GM18951 (cell line): ENCODE data around the gene GGCT.

ENCODE experiments used
- POLR2A ChIP-seq: IDR thresholded peaks from 4 replicates; pipeline ENCODE4 v1.6.1; 2011; ENCODE audit warnings: mild to moderate bottlenecking; ENCODE audit not compliant: insufficient read length, insufficient read depth; ENCODE audit errors: extremely low read depth
- in situ Hi-C: fragments of 300-500 bp; cut with MboI; formaldehyde crosslinking; loops from one replicate; pipeline ENCODE4 v1.12.0; 2022; ENCODE audit warnings: low sequenced_read_pairs, mixed read lengths, inconsistent platforms; ENCODE audit not compliant: unreplicated experiment

GGCT gene

DNA sequence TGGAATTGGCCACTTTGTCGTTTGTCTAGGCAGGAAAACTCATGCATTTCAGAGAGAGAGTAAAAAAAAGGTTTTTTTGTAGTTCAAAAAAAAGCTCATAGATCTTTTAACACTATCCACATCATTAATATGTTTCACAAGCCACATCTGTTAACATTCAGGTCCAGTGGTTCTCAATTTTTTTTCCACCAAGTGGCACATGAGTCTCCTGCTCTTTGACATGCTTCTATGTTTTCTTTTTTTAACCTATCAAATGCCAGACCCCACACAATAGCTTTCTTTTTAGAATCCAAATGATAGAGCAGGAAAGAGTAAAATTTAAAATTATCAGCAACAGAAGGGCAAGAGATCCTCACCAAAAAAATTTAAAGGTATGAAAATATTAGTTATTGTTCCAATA, 46.3 kb downstream of the GGCT start:
- in situ Hi-C loops: no loop called here
- no peak for TF ChIP-seq POLR2A

DNA sequence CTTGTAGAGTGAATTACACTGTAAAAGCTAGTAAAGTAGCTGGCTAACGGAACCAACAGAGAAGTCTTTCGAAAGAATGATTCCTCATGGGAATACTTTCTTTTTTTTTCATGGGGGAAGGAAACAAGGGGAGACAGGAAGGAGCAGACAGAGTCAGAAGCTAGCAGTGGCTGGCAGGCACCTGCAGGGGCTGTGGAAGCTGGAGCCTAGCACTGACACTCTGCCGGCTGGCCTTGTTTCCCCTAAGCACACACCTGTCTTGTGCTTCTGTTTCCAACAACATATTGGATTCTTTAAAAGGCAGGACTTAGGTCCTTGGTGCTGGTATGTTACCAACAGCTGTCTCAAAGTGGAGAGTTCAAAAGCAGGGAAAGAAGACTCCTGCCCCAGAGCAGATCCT, 50.7 kb downstream of the GGCT start:
- in situ Hi-C loops: no loop called here
- TF ChIP-seq POLR2A: no peak

DNA sequence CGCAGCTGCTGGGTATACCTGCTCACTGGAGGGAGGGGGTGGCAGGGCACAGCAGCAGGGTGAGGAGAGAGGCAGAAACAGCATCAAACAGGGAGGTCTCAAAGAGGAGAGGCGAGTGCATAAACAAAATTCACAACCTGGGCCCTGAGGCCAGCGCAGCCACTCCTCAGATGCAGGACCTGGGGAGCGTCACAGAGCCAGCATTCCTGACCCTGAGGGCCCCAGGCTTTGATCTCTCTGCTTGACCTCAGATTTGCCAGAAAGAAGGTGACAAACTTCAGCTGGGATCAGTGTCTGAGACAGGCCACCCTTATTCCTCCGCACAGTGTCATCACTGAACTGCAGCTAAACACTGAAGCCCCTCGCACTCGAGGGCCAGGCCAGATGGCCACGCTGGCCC, 51.6 kb downstream of the GGCT start:
- in situ Hi-C loops: no loop called here
- TF ChIP-seq POLR2A: no peak

DNA sequence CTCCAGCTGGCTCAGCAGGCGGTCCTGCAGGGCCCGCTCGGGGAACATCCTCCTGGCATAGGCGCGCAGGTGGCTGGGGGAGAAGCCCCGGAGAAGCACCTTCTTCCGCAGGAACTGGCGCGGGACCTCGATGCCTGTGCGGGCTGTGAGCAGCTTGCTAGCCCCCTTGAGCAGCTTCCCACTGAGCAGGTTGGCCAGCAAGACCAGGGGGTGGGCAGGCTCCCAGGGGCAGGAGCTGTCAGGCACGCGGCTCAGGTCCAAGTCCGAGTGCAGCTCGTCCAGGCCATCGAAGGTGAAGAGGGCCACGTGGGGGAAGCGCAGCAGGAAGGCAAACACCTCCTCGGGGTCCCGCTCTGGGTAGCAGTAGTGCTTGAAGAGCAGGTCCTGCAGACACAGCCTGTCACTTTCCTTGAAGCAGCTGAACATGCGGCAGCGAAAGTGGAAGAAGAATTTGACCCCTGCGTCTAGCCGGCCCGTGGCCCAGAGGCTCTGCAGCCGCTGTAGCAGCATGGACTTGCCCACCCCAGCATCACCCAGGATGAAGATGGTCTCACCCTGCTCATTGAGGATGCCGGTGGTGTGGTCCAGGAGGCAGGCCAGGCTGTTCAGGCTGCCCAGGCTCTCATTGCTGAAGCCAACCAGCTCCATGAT, 52.2 kb downstream of the GGCT start:
- TF ChIP-seq POLR2A: no peak
- in situ Hi-C loops: no loop called here

DNA sequence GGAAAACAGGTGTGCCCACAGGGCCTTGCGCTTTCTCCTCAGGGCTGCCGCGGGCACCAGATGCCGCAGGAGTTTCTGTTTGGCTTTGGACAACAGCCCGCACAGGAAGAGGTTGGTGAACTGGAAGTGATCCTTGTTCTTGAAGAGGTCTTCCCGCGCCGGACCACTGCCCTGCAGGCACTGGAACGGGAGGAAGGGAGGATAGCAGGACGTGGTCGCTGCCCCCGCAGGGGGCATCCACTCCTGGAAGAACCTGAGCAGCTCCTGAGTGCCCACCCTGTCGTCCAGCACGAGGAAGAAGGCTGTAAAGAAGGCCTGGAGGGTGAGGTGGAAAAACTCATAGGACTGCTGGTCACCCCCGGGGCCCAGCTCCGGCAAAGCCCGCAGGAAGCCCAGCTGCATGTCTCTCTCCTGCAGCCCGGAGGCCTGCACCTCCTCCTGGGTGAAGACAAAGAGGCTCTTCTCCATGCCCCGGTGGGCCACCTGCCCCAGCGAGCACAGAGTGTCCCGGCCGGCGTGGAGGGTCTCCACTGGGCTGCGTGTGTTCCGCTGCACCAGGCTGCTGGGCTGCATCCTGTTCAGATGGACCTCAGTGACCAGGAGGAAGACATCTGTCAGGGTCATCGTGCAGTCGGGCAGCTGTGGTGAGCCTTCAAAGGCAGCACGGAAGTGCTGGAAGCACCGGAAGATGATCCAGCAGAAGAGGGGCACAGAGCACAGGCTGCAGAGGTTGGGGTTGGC, 52.9 kb downstream of the GGCT start:
- in situ Hi-C loops: no loop called here
- no peak for TF ChIP-seq POLR2A

DNA sequence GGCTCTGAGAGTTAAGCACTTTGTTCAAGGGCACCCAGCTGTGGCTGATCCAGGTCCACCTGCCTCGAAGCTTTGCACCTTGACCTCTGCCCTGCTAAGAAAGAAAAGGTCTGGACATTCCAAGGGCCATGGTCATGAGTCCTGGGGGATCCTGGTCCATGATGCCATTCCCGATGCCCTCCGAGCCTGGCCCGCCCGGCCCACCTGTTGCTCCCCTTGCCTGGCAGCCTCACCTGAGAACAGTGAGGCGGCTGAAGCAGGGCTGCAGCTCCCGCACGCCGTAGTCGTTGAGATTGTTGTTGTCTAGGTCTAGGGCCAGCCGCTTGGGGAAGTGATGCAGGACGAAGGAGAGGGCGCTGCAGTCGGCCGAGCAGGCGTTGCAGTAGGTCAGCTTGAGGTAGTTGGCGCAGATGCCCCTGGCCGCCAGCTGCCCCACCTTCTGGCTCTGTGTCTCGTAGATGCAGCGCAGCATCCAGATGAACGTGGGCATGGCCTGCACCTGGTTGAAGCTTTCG, 53.6 kb downstream of the GGCT start:
- in situ Hi-C loops: no loop called here
- TF ChIP-seq POLR2A: no peak

DNA sequence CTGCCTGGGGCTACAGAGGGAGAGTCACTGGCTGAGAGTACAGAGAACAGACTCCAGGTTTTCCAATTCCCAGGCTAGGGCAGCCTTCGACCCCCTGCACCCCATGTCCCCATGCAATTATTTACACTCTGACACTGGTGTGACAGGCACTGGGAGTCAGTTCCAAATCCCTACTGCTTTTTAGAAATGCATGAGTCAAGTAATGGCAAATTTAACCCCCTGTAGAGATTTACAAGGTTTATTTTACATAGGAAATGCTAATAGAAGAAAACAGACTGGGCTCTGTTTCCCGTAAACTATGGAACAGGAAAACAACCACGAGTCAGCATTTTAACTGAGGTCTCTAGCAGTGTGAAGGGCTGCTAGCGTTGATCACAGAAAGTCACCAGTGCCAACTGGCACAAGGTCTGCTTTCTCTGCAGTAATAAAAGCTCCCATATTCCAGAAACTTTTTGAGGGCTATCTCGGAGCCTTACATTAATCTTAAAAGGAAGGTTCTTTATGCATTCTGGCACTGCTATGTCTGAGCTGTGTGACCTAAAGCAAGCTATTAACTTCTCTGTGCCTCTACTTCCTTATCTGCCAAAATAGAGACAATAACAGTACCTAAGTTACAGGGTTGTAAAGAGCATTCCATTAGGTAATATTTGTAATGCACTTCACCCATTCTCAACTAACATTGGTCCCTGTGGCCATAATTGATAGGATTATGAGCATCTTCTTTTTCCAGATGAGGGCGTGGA, 54.2 kb downstream of the GGCT start:
- TF ChIP-seq POLR2A: no peak
- in situ Hi-C loops: no loop called here

DNA sequence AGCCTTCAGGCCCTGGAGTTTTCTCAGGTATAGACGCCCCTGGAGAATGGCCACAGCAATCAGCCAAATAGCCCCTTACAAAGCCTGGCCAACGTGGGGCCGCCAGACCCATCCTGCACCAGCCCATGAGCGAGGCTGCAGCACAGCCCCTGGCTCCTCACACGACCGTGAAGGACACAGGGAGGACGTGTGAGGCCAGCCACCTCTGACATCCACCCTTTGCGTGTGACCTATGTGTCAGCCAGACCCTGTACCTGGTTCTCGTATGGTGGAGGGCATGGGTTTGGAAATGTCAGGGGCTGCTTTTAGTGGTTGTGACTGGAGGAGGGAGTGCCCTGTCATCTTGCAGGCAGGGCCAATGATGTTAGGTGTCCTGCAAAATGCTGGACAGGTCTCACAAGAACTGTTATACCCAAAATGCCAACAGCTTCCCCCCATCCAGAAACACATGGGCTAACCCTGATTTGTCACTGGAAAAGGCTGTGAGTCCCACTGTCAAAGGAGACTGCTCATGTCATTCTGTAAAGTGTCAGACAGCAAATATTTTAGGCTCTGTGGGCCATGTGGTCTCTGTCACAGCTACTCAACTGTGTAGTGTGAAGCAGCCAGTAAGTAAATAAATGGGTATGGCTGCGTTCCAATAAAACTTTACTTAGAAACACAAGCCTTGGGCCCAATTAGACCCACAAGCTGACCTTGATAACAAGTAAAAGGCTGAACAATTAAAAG, 56.0 kb downstream of the GGCT start:
- in situ Hi-C loops: loop anchor here (5.0 kb wide), 1 partner anchor 36 kb away; no protein-coding TSS in a partner anchor
- TF ChIP-seq POLR2A: no peak

DNA sequence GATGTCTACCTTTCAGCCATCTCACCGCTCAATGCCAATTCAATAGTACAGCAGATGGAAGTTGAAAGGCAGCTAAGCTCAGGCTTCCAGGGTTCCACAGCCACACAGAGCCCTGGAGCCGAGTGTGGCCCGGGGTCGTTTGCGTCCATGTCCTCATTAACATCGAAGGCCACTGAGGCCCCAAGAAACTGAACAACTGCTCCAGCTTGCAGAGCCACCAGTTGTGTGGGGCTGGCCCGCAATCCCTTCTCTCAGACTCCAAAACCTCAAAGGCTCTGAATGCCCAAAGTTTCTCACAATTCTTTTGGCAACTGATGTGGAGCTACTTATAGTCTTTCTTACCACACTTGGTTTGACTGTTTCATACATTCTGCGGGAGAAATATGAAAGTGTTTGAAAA, 57.2 kb downstream of the GGCT start:
- TF ChIP-seq POLR2A: no peak
- in situ Hi-C loops: loop anchor here (5.0 kb wide), 1 partner anchor 35 kb away; no protein-coding TSS in a partner anchor
